Measurements from ENCODE around the gene RAP1GAP2. TPM values are rescaled to one million over a fixed set of nuclear protein-coding genes. Genes with fewer than 3 reads are reported as not detected.

RAP1GAP2 gene
- total and polyA plus RNA-seq, 7 donors, result 4.8 to 14.7 (median 12.5) TPM

DNA sequence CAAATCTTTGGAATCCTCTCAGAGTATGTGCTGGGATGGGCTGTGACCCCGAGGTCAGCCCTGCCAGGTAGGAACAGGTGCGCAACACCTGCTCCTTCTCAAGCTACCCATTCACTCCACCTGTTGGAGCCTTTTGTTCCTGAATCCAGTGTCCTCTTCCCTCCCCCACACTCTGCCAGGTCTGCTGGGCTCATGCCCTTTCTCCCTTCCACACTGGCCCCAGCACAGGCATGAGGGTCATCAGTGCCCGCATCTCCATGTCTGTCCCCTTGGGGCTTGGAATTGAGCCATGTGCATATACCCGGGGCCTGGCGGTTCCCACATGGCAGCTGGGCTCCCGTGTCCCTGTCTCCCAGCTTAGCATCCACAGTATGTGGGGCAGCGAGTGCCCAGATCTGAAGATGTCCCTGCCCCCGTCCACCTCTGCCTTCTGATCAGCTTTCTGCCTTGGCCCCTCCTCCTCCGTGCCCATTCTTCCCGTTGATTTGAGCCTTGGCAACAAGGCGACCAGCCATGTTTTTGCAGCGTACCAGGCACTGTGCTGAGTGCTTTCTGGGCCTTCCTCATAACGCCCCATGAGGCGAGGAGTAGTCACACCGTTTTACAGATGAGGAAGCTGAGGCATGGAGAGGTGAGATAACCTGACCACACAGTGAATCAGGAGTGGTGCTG is 102.2 kb downstream of the RAP1GAP2 start:
- intact Hi-C loops (cut with DNase I), result no loop called here
- TF ChIP-seq EP300 (IDR thresholded peaks at IDR 0.05) (no peak), POLR2A (IDR thresholded peaks at IDR 0.05) (no peak), CTCF (IDR thresholded peaks at IDR 0.05) (no peak), POLR2AphosphoS5 (IDR thresholded peaks at IDR 0.05) (no peak)
- WGBS, 2 donors, result 40 to 68% methylated on average over 15 of the region's 15 CpGs
- H3K4me3 ChIP-seq, result no peak overlapping the region
- no peaks in the 10 kb centered on the region for H3K4me1 ChIP-seq
- H3K9me3 ChIP-seq, result no peaks in the 10 kb centered on the region
- no peaks in the 10 kb centered on the region for H3K36me3 ChIP-seq
- no peak overlapping the region for H3K27ac ChIP-seq
- DNase-seq, result no peak
- no peaks in the 10 kb centered on the region for H3K27me3 ChIP-seq

GRCh38 chr17:2899906-2900305 is 103.7 kb downstream of the RAP1GAP2 start:
- intact Hi-C loops (cut with DNase I), result no loop called here
- no peaks in the 10 kb centered on the region for H3K9me3 ChIP-seq
- H3K36me3 ChIP-seq, result no peaks in the 10 kb centered on the region
- TF ChIP-seq POLR2A (IDR thresholded peaks at IDR 0.05) (no peak), CTCF (IDR thresholded peaks at IDR 0.05) (no peak), POLR2AphosphoS5 (IDR thresholded peaks at IDR 0.05) (no peak), EP300 (IDR thresholded peaks at IDR 0.05) (no peak)
- H3K27ac ChIP-seq, result no peak overlapping the region
- peaks cover 0 to 10% (median 9%) of the 10 kb centered on the region in 4 donors for H3K4me1 ChIP-seq
- no peaks in the 10 kb centered on the region for H3K27me3 ChIP-seq
- H3K4me3 ChIP-seq, result no peak overlapping the region
- DNase-seq, result no peak
- WGBS, 2 donors, result 15 to 64% methylated on average over 9 of the region's 9 CpGs

DNA sequence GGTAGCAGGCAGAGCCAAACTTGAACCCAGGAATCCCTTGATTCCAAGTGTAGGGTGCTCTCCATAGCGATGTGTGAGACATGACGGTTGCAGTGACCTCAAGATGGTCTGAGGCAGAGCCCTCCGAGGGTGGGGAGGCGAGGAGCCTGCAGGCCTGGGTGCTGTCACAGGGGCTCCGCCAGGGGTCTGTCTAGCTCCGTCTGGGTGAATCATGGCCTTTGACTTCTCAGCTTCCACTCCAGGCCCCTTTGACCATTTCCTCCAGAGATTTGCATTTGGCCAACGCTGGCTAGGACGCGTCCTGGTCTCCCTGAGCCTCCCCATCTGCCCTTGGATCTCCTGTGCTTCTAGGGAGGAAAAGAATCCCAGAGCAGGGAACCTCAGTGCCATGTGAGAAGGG is 104.6 kb downstream of the RAP1GAP2 start:
- intact Hi-C loops (cut with DNase I), result no loop called here
- H3K36me3 ChIP-seq, result peaks cover 0 to 2% (median 0%) of the 10 kb centered on the region in 4 donors

GRCh38 chr17:2901582-2901981 is 105.3 kb downstream of the RAP1GAP2 start:
- DNase-seq, result no peak
- TF ChIP-seq CTCF (IDR thresholded peaks at IDR 0.05), result no peak
- no peak for TF ChIP-seq EP300 (IDR thresholded peaks at IDR 0.05)
- no peak for TF ChIP-seq POLR2AphosphoS5 (IDR thresholded peaks at IDR 0.05)
- TF ChIP-seq POLR2A (IDR thresholded peaks at IDR 0.05), result no peak

More for the DNA sequence above, 104.6 kb downstream of the RAP1GAP2 start:
- no peaks in the 10 kb centered on the region for H3K27me3 ChIP-seq
- H3K9me3 ChIP-seq, result no peaks in the 10 kb centered on the region
- TF ChIP-seq POLR2AphosphoS5 (IDR thresholded peaks at IDR 0.05) (no peak), POLR2A (IDR thresholded peaks at IDR 0.05) (no peak), EP300 (IDR thresholded peaks at IDR 0.05) (no peak), CTCF (IDR thresholded peaks at IDR 0.05) (no peak)
- H3K27ac ChIP-seq, result no peak overlapping the region
- peaks cover 0 to 10% (median 9%) of the 10 kb centered on the region in 4 donors for H3K4me1 ChIP-seq
- WGBS, 2 donors, result 91 to 96% methylated on average over 9 of the region's 9 CpGs
- no peak overlapping the region for H3K4me3 ChIP-seq
- DNase-seq, result no peak

More at GRCh38 chr17:2901582-2901981, 105.3 kb downstream of the RAP1GAP2 start:
- peaks cover 0 to 3% (median 0%) of the 10 kb centered on the region in 4 donors for H3K36me3 ChIP-seq
- H3K4me1 ChIP-seq, result peaks cover 0 to 10% (median 9%) of the 10 kb centered on the region in 4 donors
- H3K9me3 ChIP-seq, result no peaks in the 10 kb centered on the region
- H3K27me3 ChIP-seq, result no peaks in the 10 kb centered on the region
- H3K4me3 ChIP-seq, result no peak overlapping the region
- intact Hi-C loops (cut with DNase I), result no loop called here
- H3K27ac ChIP-seq, result no peak overlapping the region
- 38 to 68% methylated on average over 4 of the region's 4 CpGs for WGBS, 2 donors

Measured in sigmoid colon (tissue), 7 donors.